Measurements from ENCODE around the gene IFITM10. TPM values are rescaled to one million over a fixed set of nuclear protein-coding genes. Genes with fewer than 3 reads are reported as not detected.
A peak's percentile ranks its signal among the peaks of the same experiment; 100 is the strongest.

IFITM10 gene
- 2.9 and 3.0 TPM in 2 replicates for total RNA-seq (2014; rRNA removed; shearing (Covaris generic))

DNA sequence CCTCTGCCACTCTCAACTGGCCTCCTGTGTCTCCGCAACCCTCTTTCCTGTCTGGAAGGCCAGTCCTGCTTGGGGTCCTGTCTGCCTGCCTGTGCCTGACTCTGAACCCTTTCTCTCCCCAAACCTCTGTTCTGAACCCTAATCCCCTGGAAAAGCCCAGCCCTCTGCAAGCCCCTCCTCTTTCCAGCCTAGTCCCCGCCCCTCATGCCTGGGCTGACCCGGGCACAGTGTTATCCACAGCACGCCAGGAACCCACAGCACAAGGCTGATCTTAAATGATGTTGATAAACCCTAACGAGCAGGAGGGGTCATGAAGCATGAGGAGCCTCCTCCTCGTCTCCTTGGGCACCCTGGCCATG is at the start of gene IFITM10:
Gene IFITM10, minus strand, starts transcription at position 115 of the 359 bp plus-strand sequence. CDS start 153 bp downstream, outside the sequence.
- DNase-seq (ENCODE audit: low spot score), result no peak

DNA sequence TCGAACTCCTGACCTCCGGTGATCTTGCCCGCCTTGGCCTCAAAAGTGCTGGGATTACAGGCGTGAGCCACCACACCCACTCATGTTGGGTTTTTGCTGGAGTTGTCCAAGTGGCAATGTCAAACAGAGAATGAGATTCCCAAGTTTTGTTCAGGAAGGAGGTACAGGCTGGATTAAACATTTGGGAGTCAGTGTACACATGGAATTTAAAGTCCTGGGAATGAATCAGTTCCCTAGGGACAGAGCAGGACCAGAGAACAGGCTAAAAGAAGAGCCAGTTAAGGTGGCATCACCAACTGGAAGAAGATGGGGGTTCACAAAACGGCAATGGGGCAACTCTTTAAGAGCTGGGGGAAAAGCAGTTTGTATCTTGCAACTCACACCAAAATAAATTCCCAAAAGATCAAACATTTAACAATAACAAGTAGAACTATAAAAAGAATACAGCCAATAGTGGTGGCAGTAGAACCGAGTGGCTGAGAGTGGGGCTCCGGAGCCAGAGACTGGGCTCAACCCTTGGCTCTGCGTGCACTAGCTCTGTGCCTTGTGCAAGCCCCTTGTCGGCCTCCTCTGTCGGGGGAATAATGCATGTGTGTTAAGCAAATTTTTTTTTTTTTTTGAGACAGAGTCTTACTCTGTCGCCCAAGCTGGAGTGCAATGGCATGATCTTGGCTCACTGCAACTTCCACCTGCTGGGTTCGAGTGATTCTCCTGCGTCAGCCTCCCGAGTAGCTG is 47.2 kb upstream of the IFITM10 start:
- DNase-seq (ENCODE audit: low spot score), result no peak

DNA sequence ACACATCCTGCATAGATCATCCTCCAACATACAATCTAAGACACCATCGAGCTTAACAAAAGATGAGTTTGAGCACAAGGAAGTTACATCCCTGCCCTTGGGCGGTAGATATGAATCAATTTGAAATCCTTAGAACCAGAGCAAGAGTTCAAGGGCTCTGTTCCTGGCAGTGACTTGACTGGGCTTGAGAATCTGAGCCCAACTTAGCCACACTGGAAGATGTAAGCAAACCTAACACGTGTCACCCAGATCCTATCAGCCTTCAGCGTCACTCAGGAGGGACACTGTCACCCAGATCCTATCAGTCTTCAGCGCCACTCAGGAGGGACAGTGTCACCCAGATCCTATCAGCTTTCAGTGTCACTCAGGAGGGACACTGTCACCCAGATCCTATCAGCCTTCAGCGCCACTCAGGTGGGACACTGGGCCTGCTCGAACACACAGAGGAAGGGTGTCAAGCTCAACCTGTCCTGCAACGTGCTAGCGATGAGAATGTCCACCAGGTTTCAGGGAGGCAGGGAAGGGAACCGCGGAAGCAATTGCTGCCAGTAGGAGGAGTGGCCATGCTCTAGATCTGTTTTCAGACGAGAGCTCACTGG is 46.1 kb upstream of the IFITM10 start:
- no peak for DNase-seq (ENCODE audit: low spot score)

DNA sequence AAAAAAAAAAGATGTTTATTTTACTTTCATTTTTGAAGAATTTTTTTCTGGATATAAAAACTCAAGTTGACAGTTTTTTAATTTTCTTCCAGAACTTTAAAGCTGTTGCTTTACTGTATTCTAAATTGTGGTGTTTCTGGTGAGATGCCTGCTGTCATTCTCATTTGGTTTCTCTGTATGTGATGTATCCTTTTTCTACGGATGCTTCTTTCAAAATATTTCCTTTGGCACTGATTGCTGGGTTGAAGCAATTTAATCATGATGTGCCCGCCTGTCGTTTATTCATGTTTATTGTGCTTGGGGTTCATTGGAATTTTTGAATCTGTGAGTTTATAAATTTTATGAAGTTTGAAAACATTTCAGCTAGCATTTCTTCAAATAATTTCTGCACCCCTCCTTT is 42.7 kb upstream of the IFITM10 start:
- no peak for DNase-seq (ENCODE audit: low spot score)

DNA sequence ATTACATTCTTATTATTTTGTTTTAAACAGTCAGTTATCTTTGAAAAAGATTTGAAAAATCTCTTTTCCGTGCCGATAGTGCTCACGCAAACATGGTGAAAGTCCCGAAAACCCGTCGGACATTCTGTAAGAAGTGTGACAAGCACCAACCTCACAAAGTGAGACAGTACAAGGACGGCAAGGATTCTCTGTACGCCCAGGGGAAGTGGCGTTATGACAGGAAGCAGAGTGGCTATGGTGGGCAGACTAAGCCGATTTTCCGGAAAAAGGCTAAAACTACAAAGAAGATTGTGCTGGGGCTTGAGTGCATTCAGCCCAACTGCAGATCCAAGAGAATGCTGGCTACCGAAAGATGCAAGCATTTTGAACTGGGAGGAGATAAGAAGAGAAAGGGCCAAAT is 42.1 kb upstream of the IFITM10 start:
- no peak for DNase-seq (ENCODE audit: low spot score)

DNA sequence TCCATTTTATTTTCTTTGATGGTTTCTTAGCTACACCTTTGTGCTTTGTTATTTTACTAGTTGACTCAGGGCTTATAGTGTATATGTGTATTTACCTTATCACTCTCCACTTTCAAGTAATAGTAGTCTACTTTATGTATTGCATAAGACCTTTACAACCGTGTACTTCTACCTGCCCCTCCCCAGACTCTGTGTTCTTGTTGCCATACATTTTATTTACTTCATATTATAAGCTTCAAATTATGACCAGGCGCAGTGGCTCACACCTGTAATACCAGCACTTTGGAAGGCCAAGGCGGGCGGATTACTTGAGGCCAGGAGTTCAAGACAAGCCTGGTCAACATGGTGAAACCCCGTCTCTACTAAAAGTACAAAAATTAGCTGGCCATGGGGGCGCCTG is 41.5 kb upstream of the IFITM10 start:
- no peak for DNase-seq (ENCODE audit: low spot score)

DNA sequence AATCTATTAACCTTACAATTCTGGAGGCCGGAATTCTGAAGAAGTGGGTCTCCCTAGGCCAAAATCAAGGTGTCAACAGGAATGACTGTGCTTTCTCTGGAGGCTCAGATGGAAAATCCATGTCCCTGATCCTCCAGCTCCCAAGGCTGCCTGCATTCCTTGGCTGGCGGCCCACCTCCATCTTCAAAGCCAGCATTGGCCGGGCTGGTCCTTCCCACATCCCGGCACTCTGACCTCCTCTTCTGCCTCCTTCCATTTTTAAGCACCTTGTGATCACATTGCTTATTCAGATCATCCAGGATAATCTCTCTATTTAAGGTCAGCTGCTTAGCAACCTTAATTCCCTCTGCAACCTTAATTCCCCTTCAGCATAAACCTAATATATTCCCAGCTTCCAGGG is 36.1 kb upstream of the IFITM10 start:
- no peak for DNase-seq (ENCODE audit: low spot score)

DNA sequence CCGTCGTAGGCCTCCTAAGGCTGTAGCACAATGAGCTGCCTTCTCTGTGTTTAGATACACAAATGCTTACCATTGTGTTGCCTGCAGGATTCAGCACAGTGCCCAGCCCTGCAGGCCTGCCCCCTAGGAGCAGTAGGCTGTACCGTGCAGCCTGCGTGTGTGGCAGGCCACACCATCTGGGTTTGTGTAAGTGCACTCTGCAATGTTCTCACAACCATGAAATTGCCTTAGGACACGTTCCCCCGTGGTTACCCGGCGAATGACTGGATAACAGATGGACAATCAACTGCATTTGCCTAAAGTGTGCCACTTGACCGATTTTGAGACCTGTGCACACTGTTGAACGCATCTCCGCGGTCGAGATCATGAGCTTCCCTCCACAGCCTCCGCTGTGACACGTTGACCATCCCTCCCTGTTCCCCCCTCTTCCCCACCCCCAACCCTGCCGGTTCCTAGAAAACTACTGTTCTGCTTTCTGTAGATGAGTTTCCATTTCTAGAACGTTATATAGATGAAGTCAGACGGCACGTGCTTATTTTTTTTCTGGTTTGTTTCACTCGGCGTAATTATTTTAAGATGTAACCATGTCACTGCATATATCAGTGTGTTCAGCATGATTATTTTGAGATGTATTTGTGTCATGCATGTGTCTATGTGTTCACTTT is 35.5 kb upstream of the IFITM10 start:
- DNase-seq (ENCODE audit: low spot score), result no peak

DNA sequence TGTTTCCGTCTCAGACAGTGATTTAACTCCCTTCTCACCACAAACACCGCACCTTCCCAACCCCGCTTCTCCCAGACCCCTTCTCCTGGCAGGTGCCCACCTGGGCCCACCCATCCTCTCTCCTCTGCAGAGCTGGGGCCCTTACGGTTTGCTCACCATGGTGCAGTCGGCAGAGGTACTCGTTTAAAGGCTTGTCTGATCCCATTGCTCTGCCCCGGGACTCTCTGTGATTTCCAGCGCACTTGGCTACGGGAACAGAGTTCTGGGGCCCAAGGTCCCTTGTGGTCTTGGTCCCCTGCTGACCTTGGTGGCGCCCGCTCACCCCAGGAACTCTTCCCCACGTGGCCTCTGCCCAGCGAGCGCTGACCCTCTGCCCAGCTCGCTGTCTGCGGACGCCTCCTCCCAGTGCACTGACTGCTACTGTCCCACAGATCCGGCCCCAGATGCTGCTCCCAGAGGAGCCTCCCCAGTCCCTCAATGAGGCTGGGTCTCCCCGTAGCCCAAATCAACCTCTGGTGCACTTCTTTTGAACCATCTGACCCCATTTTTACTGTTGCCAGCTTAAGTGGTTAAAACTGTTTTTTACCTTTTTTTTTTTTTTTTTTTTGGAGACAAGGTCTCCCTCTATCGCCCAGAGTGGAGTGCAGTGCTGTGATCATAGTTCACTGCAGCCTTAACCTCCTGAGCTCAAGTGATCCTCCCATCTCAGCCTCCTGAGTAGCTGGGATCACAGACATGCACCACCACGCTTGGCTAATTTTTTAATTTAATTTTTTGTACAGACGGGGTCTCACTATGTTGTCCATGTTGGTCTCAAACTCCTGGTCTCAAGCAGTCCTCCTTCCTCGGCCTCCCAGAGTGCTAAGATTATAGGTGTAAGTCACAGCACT is 34.6 kb upstream of the IFITM10 start:
- DNase-seq (ENCODE audit: low spot score), result no peak

DNA sequence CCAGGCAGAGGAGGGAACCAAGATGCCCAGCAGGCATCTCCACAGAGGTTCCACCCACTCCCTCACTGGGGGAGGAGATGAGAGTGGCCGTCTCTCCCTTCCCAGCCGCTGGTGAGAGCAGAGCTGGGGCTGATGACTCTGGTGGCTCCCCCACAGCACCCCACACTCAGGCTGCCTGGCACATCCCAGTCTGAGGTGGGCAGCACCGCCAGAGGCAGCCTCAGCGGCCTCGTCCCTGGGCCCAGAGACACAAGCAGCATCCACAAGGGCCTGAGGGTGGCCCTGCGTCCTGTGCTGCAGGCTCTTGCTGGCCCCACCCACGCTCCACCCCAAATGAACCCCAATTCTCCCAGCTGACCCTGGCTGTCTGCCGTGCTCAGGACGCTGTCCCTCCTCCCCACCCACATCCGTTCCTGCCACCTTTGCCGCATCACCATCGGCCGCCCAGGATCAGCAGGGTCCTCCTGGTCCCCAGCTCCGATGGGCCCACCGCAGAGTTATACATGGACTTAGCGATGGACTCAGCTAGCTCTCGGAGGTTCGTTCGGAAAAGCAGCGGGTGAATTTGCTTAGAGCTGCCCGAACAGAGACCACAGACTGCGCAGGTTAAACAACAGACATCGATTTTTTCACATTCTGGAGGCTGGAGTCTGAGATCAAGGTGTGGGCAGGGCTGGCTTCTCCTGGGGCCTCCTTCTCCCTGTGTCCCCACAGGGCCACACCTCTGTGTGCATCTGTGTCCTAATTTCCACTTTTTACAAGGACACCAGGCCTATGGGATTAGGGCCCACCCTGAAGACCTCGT is 33.5 kb upstream of the IFITM10 start:
- peak; percentile 63 for DNase-seq (ENCODE audit: low spot score)

DNA sequence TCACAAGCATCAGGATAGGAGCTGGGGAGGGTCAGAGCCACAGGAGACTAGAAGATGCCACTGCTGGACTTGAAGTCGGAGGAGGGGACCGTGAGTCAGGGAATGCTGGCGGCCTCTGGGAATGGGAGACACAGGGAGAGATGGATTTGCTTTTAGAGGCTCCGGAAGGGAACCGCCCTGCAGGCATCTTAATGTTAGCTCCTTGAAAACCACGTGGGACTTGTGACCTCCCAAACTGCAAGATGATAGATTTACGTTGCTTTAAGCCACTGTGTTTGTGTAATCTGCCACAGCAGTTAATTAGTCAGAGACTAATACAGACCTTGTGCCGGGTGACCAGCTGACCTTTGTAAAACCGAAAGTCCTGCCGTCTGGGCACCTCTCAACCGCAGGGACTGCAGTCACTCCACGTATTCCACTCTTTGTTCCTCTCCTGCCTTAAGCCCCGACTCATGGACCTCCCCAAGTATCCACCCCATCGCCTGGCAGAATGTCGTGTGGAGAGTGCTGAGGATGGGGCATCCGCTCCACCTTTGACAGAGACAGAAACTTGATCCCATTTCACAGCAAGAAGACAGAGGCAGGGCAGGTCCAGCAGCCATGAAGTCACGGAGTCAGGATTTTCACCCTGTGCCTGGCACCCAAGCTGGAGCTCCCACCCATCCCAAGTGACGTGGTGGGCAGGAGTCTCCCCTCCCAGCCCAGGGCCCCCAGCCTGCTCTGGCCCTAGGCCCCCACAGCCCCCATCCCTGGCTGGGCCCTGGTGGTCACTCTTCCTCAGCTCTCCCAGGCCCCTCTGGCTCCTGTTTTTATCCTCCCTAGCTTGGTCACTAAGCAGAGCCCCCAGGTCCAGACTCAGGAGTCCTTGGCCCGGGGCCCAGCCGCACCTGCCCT is 32.7 kb upstream of the IFITM10 start:
- DNase-seq (ENCODE audit: low spot score), result peak; percentile 99

DNA sequence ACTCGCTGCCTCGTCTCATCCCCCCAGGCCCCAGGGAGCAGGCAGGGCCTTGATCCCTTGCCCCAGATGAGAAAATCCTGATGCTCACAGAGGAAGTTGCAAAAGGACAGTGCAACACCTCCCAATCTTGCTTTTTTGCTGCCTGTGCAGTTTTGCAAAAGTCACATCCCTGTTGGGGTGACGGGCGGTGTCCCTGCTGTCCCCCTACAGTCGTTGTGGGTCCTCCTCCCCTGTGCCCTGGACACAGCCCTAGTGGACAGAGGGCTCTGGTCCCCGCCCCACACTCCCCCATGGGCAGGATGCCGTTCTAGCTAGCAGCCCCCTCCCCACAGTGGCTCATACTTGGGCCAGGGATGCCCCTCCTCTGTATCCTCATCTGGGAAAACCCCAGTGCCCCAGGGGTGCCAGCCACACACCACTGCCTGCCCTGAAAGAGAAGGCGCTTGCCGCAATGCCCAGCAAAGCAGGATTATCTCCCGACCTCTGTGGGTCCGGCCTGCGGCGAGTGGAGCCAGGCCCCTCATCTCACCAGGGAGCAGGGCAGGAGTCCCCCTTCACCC is 31.7 kb upstream of the IFITM10 start:
- no peak for DNase-seq (ENCODE audit: low spot score)

DNA sequence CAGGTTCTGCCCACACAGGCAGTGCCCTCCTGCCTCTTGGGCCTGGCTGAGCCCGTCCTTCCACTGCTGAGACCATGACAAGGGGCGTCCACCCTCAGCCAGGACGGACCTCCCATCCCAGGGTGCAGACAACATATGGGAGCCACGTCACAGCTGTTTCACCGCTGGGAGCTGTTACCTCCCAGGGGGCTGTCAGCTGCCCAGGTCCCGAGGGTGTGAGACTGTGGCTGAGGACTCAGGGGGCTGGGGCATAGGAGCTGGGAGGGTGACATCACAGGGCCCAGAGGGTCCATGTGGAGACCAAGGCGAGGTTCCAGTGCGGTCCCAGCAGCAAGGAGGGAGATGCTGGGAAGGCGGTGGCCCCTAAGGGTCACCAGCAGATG is 31.2 kb upstream of the IFITM10 start:
- no peak for DNase-seq (ENCODE audit: low spot score)

DNA sequence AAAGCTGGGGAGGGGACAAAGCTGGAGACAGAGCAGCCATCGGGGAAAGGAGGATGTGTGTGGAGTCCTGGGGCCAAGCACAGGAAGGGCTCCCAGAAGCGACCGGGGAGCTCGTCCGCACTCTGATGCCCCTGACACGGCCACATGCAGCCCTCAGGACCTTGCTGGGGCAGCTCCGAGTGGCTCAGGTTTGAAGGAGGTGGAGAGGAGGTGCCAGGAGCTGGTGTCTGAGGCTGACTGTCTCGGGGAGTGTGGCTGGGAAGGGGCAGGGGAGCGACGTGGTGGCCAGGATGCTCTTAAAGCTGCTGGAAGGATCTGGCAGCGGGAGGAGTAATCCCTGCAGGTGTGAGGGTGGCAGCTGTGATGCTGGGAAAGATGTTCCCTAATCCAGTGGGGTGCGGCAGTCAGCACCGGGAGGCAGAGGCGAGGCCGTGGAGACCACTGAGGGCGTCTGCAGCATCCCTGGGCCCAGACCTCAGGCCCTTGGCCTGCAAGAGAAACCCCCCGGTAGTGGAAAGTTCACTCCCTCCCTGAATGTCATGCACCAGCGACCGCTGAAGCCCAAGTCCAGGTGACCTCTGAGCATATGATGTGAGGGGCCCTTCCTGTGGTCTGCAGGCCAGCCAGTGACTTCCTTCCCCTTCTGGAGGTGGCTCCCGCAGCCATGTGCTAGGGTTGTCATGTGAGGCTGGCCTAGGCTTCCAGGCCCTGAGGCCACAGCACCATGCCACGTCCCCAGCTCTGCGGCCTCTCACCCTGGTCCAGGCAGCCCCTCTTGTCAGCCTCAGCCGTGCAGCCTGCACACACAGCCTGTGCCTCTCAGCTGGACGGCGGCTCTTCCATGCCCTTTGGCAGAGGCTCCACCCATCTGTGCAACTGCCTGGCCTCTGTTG is 30.6 kb upstream of the IFITM10 start:
- no peak for DNase-seq (ENCODE audit: low spot score)

DNA sequence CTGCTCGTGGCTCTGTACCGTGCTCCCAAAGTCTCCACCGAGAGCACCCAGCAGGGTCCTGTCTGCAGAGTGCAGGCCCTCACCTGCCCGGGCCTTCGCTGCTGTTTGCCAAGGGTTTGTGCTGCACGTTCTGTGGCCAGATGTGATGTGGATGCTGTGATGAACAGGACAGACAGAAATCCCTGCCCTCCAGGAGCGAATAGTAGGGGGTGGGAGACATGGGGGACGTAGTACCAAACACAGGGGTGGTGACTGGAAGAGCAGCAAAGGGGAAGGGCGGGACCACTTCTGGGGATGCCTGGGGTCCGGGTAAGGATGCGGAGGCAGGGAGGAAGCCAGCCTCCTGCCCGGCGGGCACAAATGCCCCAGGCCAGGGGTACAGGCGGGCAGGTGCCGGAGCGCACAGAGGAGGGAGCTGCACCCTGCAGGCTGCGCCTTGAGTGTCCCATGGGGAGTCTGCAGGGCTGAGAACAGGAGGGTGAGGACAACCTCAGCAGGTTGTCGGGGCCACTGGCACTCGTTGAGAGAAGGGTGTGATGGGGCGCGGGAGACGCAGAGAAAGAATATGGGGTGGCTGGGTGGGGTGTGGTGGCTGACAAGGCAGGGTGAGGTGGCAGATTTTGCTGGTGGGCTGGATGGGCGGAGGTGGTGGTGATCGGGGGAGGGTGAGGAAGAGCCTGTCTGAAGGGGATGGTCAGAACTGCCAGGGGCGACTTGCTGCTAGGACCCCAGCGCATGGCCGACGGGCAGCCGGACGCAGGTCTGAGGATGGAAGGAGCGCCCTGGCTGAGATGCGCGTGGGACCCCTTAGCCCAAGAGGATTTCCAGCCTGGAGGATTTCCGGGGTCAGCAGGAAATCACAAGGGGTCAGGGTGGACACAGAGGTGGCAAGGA is 29.7 kb upstream of the IFITM10 start:
- no peak for DNase-seq (ENCODE audit: low spot score)

DNA sequence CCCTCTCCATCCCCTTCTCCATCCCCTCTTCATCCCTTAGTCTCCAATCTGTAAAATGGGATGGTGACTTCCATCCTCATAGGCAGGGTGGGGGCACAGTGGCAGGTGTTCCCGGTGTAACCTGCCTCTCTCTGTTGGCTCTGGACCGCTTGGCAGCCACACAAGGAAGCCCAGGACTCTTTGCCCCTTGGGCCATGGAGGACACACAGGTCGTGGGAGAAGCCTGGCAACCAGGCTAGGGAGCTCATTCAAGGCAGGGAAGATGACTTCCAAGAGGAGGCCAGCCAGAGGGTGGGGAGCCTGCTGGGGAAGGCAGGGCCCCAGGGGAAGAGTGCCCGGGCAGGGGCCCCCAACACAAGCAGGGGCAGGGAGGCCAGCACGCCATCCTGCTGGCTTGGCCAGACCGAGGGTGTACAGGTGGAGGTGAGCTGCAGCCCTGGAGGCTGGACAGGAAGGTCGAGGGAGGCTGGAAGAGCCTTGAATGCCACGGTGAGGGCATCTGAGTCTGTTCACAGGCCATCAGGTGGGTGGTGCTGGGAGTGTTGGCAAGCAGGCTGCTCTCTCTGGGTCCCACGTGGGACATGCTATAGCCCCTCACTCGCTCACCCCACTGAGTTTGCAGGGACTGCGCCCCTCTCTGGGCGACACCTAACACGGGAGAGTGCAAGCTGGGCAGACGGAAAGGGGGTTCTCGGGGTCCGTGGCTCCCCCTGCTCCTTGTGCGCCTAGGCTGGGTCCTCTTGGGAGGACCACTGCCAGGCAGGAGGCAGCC is 28.8 kb upstream of the IFITM10 start:
- no peak for DNase-seq (ENCODE audit: low spot score)
